WERI-Rb-1 (cell line): ENCODE data around the gene ATP10A.

Experiments
- DNase-seq: peaks from one replicate; pipeline ENCODE4 v3.0.0-alpha.2; 2020
- H3K27ac ChIP-seq: fragments of 250-450 bp; sonication (Bioruptor Pico); 2 replicates; pipeline ENCODE4 v1.5.1; 2020; ENCODE audit warnings: mild to moderate bottlenecking, moderate library complexity
- H3K27me3 ChIP-seq: fragments of 250-450 bp; sonication (Bioruptor Pico); 2 replicates; pipeline ENCODE4 v1.5.1; 2021; ENCODE audit warnings: mild to moderate bottlenecking, low read depth, moderate library complexity; ENCODE audit not compliant: insufficient read depth, severe bottlenecking
- H3K36me3 ChIP-seq: fragments of 250-450 bp; sonication (Bioruptor Pico); 2 replicates; pipeline ENCODE4 v1.5.1; 2020; ENCODE audit warnings: mild to moderate bottlenecking, moderate library complexity
- H3K4me3 ChIP-seq: 2 replicates; pipeline ENCODE4 v1.5.1; 2011; ENCODE audit warnings: low read depth, mild to moderate bottlenecking, control low read depth, low read length
- H3K9me3 ChIP-seq: fragments of 250-450 bp; sonication (Bioruptor Pico); 2 replicates; pipeline ENCODE4 v1.5.1; 2021; ENCODE audit warnings: mild to moderate bottlenecking, moderate library complexity; ENCODE audit not compliant: severe bottlenecking
- CTCF ChIP-seq: IDR thresholded peaks from 2 replicates; pipeline ENCODE4 v1.5.1; 2011; ENCODE audit warnings: low read depth, mild to moderate bottlenecking, control low read depth, inconsistent platforms, low read length

Gene ATP10A

GRCh38 chr15:25733856-25734679 is 129.1 kb downstream of the ATP10A start:
- no peak for TF ChIP-seq CTCF
- no peaks in the 10 kb centered on the region for H3K27me3 ChIP-seq
- no peaks in the 10 kb centered on the region for H3K36me3 ChIP-seq
- no peak overlapping the region for H3K4me3 ChIP-seq
- H3K27ac ChIP-seq = no peak overlapping the region
- H3K9me3 ChIP-seq = no peaks in the 10 kb centered on the region
- no peak for DNase-seq

- TF ChIP-seq CTCF = no peak
- no peaks in the 10 kb centered on the region for H3K27me3 ChIP-seq
- no peak for DNase-seq
- H3K9me3 ChIP-seq = no peaks in the 10 kb centered on the region
- no peaks in the 10 kb centered on the region for H3K36me3 ChIP-seq
- H3K27ac ChIP-seq = no peak overlapping the region
- no peak overlapping the region for H3K4me3 ChIP-seq
Measured at GRCh38 chr15:25733036-25733855, 129.9 kb downstream of the ATP10A start.

- H3K4me3 ChIP-seq = no peak overlapping the region
- TF ChIP-seq CTCF = no peak
- H3K27ac ChIP-seq = no peak overlapping the region
- H3K27me3 ChIP-seq = no peaks in the 10 kb centered on the region
- H3K36me3 ChIP-seq = no peaks in the 10 kb centered on the region
- no peaks in the 10 kb centered on the region for H3K9me3 ChIP-seq
- no peak for DNase-seq
Measured at GRCh38 chr15:25732191-25732590, 130.9 kb downstream of the ATP10A start.

- Histone ChIP-seq H3K9me3 (no peaks in the 10 kb centered on the region), H3K4me3 (no peak overlapping the region), H3K36me3 (no peaks in the 10 kb centered on the region), H3K27ac (no peak overlapping the region), H3K27me3 (no peaks in the 10 kb centered on the region)
- no peak for TF ChIP-seq CTCF
- DNase-seq = no peak
Measured at GRCh38 chr15:25731411-25731810, 131.7 kb downstream of the ATP10A start.

GRCh38 chr15:25730918-25731317 is 132.2 kb downstream of the ATP10A start:
- no peak overlapping the region for H3K4me3 ChIP-seq
- H3K27me3 ChIP-seq = no peaks in the 10 kb centered on the region
- no peaks in the 10 kb centered on the region for H3K36me3 ChIP-seq
- no peak for TF ChIP-seq CTCF
- no peak for DNase-seq
- H3K27ac ChIP-seq = no peak overlapping the region
- no peaks in the 10 kb centered on the region for H3K9me3 ChIP-seq
